ENCODE results near the gene CDKL5. TPM values are rescaled to one million over a fixed set of nuclear protein-coding genes. Genes with fewer than 3 reads are reported as not detected.

Gene CDKL5
- total and polyA plus RNA-seq, 7 donors: 0.42 to 3.8 (median 1.6) TPM

DNA sequence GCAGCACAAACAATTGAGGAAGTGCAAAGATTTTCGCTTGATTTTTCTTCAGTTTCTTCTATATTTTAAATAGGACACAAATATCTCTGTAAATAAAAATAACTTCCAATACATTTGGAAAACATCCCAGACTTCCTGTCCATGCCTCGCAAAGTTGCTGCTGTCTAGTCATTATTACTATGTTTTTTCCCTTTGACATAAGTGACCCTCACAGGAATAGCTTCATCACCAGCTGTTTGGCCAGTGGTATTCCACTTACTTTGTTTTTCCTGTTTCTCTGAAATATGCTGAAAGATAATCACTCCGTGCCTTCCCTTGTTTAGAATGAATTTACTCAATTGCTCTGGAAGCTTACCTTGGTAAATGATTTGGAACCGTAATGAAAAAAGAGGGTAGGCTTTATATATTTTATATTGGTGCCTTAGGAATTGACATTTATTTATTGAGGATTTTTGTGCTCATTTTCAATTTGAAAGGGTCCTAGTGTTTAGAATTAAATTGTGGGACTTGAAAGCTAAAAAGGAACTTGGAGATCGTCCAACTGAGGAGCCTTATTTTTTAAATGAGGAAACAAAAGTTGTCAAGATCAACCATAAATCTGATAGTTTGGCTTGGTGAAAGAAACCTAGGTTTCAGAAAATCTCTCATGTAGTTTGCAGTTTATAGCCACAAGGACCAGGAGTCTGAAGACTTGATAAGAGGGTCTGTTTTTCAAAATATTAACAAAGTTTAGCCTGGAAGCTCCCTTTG is 65.6 kb downstream of the CDKL5 start:
- TF ChIP-seq, protein P1, sequence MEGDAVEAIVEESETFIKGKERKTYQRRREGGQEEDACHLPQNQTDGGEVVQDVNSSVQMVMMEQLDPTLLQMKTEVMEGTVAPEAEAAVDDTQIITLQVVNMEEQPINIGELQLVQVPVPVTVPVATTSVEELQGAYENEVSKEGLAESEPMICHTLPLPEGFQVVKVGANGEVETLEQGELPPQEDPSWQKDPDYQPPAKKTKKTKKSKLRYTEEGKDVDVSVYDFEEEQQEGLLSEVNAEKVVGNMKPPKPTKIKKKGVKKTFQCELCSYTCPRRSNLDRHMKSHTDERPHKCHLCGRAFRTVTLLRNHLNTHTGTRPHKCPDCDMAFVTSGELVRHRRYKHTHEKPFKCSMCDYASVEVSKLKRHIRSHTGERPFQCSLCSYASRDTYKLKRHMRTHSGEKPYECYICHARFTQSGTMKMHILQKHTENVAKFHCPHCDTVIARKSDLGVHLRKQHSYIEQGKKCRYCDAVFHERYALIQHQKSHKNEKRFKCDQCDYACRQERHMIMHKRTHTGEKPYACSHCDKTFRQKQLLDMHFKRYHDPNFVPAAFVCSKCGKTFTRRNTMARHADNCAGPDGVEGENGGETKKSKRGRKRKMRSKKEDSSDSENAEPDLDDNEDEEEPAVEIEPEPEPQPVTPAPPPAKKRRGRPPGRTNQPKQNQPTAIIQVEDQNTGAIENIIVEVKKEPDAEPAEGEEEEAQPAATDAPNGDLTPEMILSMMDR (IDR thresholded peaks at IDR 0.05): no peak
- Histone ChIP-seq H3K27ac (no peak overlapping the region), H3K27me3 (ENCODE audit: insufficient read depth in 3 of 3, low read length in 2 of 3) (no peaks in the 10 kb centered on the region), H3K4me1 (no peaks in the 10 kb centered on the region), H3K4me3 (no peak overlapping the region), H3K9me3 (no peaks in the 10 kb centered on the region), H3K36me3 (ENCODE audit: insufficient read depth in 1 of 2, low read depth in 1 of 2) (no peaks in the 10 kb centered on the region)
- intact Hi-C loops (cut with DNase I): no loop called here
- no peak for DNase-seq
- 50 to 64% (median 58%) methylated on average over 5 of the region's 5 CpGs for WGBS, 3 donors
- no peak for ATAC-seq

DNA sequence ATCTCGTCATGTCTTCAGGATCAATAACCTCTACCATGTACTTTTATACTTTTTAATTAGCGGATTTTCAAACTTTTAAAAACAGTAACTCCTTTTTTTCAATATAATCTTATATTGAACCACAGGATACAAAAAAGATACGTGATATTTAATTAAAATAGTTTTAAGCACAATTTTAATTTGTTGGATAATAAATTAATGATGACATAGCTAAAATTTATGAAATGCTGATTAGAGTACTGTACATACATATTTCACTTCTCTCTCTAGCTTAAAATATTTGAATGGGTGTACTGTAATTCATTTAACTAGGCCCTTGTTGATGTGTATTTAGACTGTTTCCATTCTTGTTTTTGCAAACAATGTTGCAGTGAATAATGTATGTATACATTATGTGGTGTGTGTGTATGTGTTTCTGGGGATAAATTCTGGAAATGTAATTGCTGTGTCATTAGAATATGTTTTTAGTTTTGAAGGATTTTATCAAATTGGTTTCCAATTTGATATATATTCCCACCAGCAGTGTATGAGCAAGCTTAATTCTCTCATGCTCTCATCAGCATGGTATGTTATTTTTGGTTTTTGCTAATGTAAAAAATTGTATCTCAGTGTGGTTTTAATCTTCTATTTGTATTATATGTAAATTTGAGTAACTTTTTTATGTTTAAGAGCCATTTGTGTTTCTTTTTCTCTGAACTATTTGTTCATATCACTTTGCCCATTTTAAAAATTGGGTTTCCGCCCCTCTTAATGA is 66.4 kb downstream of the CDKL5 start:
- TF ChIP-seq, protein P1 (IDR thresholded peaks at IDR 0.05): no peak
- Histone ChIP-seq H3K9me3 (no peaks in the 10 kb centered on the region), H3K4me1 (no peaks in the 10 kb centered on the region), H3K36me3 (ENCODE audit: insufficient read depth in 1 of 2, low read depth in 1 of 2) (no peaks in the 10 kb centered on the region), H3K27me3 (ENCODE audit: insufficient read depth in 3 of 3, low read length in 2 of 3) (no peaks in the 10 kb centered on the region), H3K4me3 (no peak overlapping the region), H3K27ac (no peak overlapping the region)
- ATAC-seq: no peak
- WGBS, 3 donors: 80 to 96% (median 96%) methylated on average over 4 of the region's 4 CpGs
- intact Hi-C loops (cut with DNase I): no loop called here
- DNase-seq: no peak

DNA sequence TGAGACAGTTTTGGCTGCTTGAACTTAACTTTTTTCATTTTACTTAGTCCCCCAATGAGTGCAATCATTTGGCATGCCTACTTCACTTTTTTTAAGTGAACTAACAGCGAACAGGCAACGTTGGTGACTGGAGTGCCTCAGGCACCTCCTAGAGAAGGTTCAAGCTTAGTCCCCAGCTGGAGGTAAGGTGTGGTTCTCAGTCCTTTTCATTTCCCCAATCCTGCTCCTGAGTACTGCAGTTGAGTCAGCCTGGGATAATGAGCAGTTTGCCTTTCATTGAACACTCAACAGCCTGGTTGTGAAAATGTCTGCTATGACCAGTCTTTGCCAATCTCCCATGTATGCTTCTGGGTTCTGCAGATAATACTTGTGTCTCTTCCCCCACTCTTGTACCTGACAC is 109.5 kb downstream of the CDKL5 start:
- 77 to 86% (median 79%) methylated on average over 2 of the region's 2 CpGs for WGBS, 3 donors
- ATAC-seq: no peak
- no peak overlapping the region for H3K27ac ChIP-seq
- no peaks in the 10 kb centered on the region for H3K27me3 ChIP-seq (ENCODE audit: insufficient read depth in 3 of 3, low read length in 2 of 3)
- H3K9me3 ChIP-seq: no peaks in the 10 kb centered on the region
- TF ChIP-seq, protein P1 (IDR thresholded peaks at IDR 0.05): no peak
- H3K36me3 ChIP-seq (ENCODE audit: insufficient read depth in 1 of 2, low read depth in 1 of 2): no peaks in the 10 kb centered on the region
- H3K4me1 ChIP-seq: no peaks in the 10 kb centered on the region
- no peak overlapping the region for H3K4me3 ChIP-seq
- DNase-seq: no peak
- intact Hi-C loops (cut with DNase I): no loop called here

DNA sequence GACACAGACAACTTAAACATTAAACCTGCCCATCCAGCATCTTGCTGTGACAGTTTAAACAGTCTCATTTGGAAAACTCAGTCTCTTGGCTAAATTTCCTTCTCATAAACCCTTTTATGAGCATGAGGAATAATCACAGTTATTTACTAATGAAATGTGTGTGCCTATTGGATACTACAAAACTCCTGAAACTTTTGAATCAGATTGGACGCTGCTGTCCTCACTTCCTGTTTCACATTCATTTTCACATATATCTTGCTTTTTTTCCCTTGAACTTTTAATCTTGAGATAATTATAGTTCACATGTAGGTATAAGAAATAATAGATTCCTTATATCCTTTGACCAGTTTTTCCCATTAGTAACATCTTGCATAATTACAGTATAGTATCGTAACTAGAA is 111.7 kb downstream of the CDKL5 start:
- 89 to 98% (median 91%) methylated on average over 2 of the region's 2 CpGs for WGBS, 3 donors
- intact Hi-C loops (cut with DNase I): no loop called here
- ATAC-seq: no peak

More for the DNA sequence above, 111.7 kb downstream of the CDKL5 start:
- Histone ChIP-seq H3K4me1 (no peaks in the 10 kb centered on the region), H3K27ac (no peak overlapping the region), H3K36me3 (ENCODE audit: insufficient read depth in 1 of 2, low read depth in 1 of 2) (no peaks in the 10 kb centered on the region), H3K4me3 (no peak overlapping the region), H3K9me3 (no peaks in the 10 kb centered on the region), H3K27me3 (ENCODE audit: insufficient read depth in 3 of 3, low read length in 2 of 3) (no peaks in the 10 kb centered on the region)
- TF ChIP-seq, protein P1 (IDR thresholded peaks at IDR 0.05): no peak
- no peak for DNase-seq
